Loucy (cell line): ENCODE data around the gene COL9A1.
"Not testable (repeated sequence)": the region's sequence is repeated elsewhere in the genome, so short reads cannot be mapped to it uniquely, and the experiment has no call there.

Experiments used
- H2AFZ ChIP-seq: fragments of 200-600 bp; sonication (generic); 2 replicates; pipeline ENCODE4 v1.6.0; 2016; ENCODE audit warnings: antibody characterized with exemption, mild to moderate bottlenecking, low read length, moderate library complexity
- H3F3A ChIP-seq: fragments of 200-600 bp; 2 replicates; pipeline ENCODE4 v1.6.0; 2016; ENCODE audit warnings: antibody characterized with exemption, low read depth, mild to moderate bottlenecking
- H3K27me3 ChIP-seq: fragments of 200-600 bp; sonication (generic); 2 replicates; pipeline ENCODE4 v1.6.1; 2014; ENCODE audit warnings: low read length, mild to moderate bottlenecking; ENCODE audit not compliant: insufficient read depth, poor library complexity, severe bottlenecking
- H3K36me3 ChIP-seq: fragments of 200-600 bp; sonication (generic); 2 replicates; pipeline ENCODE4 v1.6.1; 2016; ENCODE audit warnings: low read length; ENCODE audit not compliant: insufficient read depth
- H3K4me1 ChIP-seq: fragments of 200-600 bp; sonication (generic); 2 replicates; pipeline ENCODE4 v1.5.1; 2014; ENCODE audit warnings: low read length, mild to moderate bottlenecking; ENCODE audit not compliant: insufficient read depth, poor library complexity, severe bottlenecking
- H3K4me2 ChIP-seq: fragments of 200-600 bp; sonication (generic); 2 replicates; pipeline ENCODE4 v1.6.0; 2014; ENCODE audit warnings: antibody characterized with exemption, low read length, low read depth, mild to moderate bottlenecking; ENCODE audit not compliant: poor library complexity, severe bottlenecking
- H3K4me3 ChIP-seq: fragments of 200-600 bp; sonication (generic); 2 replicates; pipeline ENCODE4 v1.5.1; 2014; ENCODE audit warnings: low read length, mild to moderate bottlenecking, mixed read lengths; ENCODE audit not compliant: poor library complexity, severe bottlenecking
- H3K79me2 ChIP-seq: fragments of 200-600 bp; sonication (generic); 2 replicates; pipeline ENCODE4 v1.6.1; 2014; ENCODE audit warnings: low read length; ENCODE audit not compliant: insufficient read depth
- H3K9ac ChIP-seq: fragments of 200-600 bp; sonication (generic); 2 replicates; pipeline ENCODE4 v1.6.0; 2014; ENCODE audit warnings: mild to moderate bottlenecking, low read depth, low read length, moderate library complexity; ENCODE audit not compliant: poor library complexity, severe bottlenecking
- H3K9me2 ChIP-seq: fragments of 200-600 bp; sonication (generic); replicated peaks from 2 replicates; pipeline ENCODE4 v1.6.1; 2016; ENCODE audit warnings: low read depth, low read length, mixed read lengths
- H3K9me3 ChIP-seq: fragments of 200-600 bp; sonication (generic); 2 replicates; pipeline ENCODE4 v1.6.1; 2014; ENCODE audit warnings: mild to moderate bottlenecking, antibody characterized with exemption, low read length, low read depth; ENCODE audit not compliant: insufficient read depth
- H4K20me1 ChIP-seq: fragments of 200-600 bp; sonication (generic); 2 replicates; pipeline ENCODE4 v1.6.0; 2014; ENCODE audit warnings: antibody characterized with exemption, low read length, mild to moderate bottlenecking; ENCODE audit not compliant: insufficient read depth, poor library complexity, severe bottlenecking
- EZH2phosphoT487 ChIP-seq: fragments of 200-600 bp; IDR thresholded peaks from 2 replicates; pipeline ENCODE4 v1.6.1; 2018; ENCODE audit warnings: antibody characterized with exemption, mild to moderate bottlenecking, moderate library complexity, borderline replicate concordance
- TF ChIP-seq, protein P1 (sequence below): fragments of 200-600 bp; sonication (generic); conservative IDR thresholded peaks from 2 replicates; pipeline ENCODE4 v1.5.1; 2014; ENCODE audit warnings: mild to moderate bottlenecking, antibody characterized with exemption, low read length

COL9A1 gene

DNA sequence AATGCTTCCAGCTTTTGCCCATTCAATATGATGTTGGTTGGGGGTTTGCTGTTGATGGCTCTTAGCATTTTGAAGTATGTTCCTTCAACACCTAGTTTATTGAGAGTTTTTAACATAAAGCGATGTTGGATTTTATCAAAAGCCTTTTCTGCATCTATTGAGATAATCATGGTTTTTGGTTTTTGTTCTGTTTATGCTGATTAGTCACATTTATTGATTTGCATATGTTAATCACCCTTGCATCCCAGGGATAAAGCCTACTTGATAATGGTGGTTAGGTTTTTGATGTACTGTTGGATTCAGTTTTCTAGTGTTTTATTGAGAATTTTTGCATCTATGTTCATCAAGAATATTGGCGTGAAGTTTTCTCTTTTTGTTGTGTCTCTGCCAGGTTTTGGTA lies 40.4 kb upstream of the COL9A1 start:
- no peaks in the 10 kb centered on the region; the same call in 1 of the 2 replicates for H3K9me3 ChIP-seq
- H3K9ac ChIP-seq: no peak overlapping the region
- no peaks in the 10 kb centered on the region for H4K20me1 ChIP-seq
- H3K36me3 ChIP-seq: no peaks in the 10 kb centered on the region
- H3K79me2 ChIP-seq: no peaks in the 10 kb centered on the region
- no peaks in the 10 kb centered on the region for H3F3A ChIP-seq
- no peaks in the 10 kb centered on the region for H3K9me2 ChIP-seq
- H3K4me1 ChIP-seq: peaks cover 12% of the 10 kb centered on the region
- TF ChIP-seq, protein P1, sequence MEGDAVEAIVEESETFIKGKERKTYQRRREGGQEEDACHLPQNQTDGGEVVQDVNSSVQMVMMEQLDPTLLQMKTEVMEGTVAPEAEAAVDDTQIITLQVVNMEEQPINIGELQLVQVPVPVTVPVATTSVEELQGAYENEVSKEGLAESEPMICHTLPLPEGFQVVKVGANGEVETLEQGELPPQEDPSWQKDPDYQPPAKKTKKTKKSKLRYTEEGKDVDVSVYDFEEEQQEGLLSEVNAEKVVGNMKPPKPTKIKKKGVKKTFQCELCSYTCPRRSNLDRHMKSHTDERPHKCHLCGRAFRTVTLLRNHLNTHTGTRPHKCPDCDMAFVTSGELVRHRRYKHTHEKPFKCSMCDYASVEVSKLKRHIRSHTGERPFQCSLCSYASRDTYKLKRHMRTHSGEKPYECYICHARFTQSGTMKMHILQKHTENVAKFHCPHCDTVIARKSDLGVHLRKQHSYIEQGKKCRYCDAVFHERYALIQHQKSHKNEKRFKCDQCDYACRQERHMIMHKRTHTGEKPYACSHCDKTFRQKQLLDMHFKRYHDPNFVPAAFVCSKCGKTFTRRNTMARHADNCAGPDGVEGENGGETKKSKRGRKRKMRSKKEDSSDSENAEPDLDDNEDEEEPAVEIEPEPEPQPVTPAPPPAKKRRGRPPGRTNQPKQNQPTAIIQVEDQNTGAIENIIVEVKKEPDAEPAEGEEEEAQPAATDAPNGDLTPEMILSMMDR: no peak
- TF ChIP-seq EZH2phosphoT487: no peak
- H3K4me2 ChIP-seq: no peak overlapping the region
- H2AFZ ChIP-seq: no peak overlapping the region
- no peaks in the 10 kb centered on the region for H3K27me3 ChIP-seq
- no peak overlapping the region for H3K4me3 ChIP-seq

GRCh38 chr6:70339810-70340209 lies 36.9 kb upstream of the COL9A1 start:
- H4K20me1 ChIP-seq, H3K4me2 ChIP-seq, H3K27me3 ChIP-seq, H3K9me2 ChIP-seq, H3K36me3 ChIP-seq, H3K9me3 ChIP-seq, H3K9ac ChIP-seq, H3K4me3 ChIP-seq, H3K79me2 ChIP-seq, H3K4me1 ChIP-seq, H3F3A ChIP-seq, H2AFZ ChIP-seq: not testable (repeated sequence)

DNA sequence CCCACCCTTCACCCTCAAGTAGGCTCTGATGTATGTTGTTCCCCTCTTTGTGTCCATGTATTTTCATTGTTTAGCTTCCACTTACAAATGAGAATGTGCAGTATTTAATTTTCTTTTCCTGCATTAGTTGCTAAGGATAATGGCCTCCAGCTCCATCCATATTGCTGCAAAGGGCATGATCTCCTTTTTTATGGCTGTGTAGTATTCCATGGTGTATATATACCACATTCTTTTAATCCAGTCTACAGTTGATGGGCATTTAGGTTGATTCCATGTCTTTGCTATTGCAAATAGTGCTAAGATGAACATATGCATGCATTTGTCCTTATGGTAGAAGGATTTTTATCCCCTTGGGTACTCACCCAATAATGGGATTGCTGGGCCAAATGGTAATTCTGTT lies 35.9 kb upstream of the COL9A1 start:
- no peak overlapping the region for H2AFZ ChIP-seq
- H3F3A ChIP-seq: no peaks in the 10 kb centered on the region
- H3K4me3 ChIP-seq: no peak overlapping the region
- H3K9me2 ChIP-seq: no peaks in the 10 kb centered on the region
- H3K4me2 ChIP-seq: no peak overlapping the region
- H3K9ac ChIP-seq: no peak overlapping the region
- H3K9me3 ChIP-seq: no peaks in the 10 kb centered on the region; the same call in 1 of the 2 replicates
- H4K20me1 ChIP-seq: no peaks in the 10 kb centered on the region
- H3K36me3 ChIP-seq: no peaks in the 10 kb centered on the region
- H3K27me3 ChIP-seq: no peaks in the 10 kb centered on the region
- no peak for TF ChIP-seq EZH2phosphoT487
- TF ChIP-seq, protein P1: no peak
- H3K79me2 ChIP-seq: no peaks in the 10 kb centered on the region
- H3K4me1 ChIP-seq: no peaks in the 10 kb centered on the region

GRCh38 chr6:70337743-70338105 lies 34.8 kb upstream of the COL9A1 start:
- no peak overlapping the region for H3K9ac ChIP-seq
- no peaks in the 10 kb centered on the region for H4K20me1 ChIP-seq
- no peaks in the 10 kb centered on the region for H3F3A ChIP-seq
- H3K4me3 ChIP-seq: no peak overlapping the region
- no peak overlapping the region for H3K4me2 ChIP-seq
- H3K36me3 ChIP-seq: no peaks in the 10 kb centered on the region
- TF ChIP-seq EZH2phosphoT487: no peak
- TF ChIP-seq, protein P1: no peak
- no peaks in the 10 kb centered on the region; the same call in 1 of the 2 replicates for H3K9me3 ChIP-seq
- no peaks in the 10 kb centered on the region for H3K4me1 ChIP-seq
- no peak overlapping the region for H2AFZ ChIP-seq
- H3K79me2 ChIP-seq: no peaks in the 10 kb centered on the region
- no peaks in the 10 kb centered on the region for H3K27me3 ChIP-seq
- no peaks in the 10 kb centered on the region for H3K9me2 ChIP-seq
